ENCODE measurements around the gene AMBRA1.

GRCh38 chr11:46637546-46637945, 43.7 kb upstream of the AMBRA1 start:
- TF ChIP-seq POLR2A (IDR thresholded peaks at IDR 0.05; ENCODE audit: low read length) (no peak), CTCF (IDR thresholded peaks at IDR 0.05) (no peak), MAFK (IDR thresholded peaks at IDR 0.05; ENCODE audit: partially characterized antibody) (no peak), MAX (IDR thresholded peaks at IDR 0.05) (no peak), RFX5 (IDR thresholded peaks at IDR 0.05) (no peak), SMC3 (IDR thresholded peaks at IDR 0.05) (no peak), HMGXB4 (CRISPR knock-in tag; IDR thresholded peaks at IDR 0.05; ENCODE audit: borderline replicate concordance) (no peak), E2F6 (IDR thresholded peaks at IDR 0.05; ENCODE audit: borderline replicate concordance, low read depth) (no peak), CEBPB (IDR thresholded peaks at IDR 0.05) (no peak), POLR2AphosphoS2 (conservative IDR thresholded peaks at IDR 0.05; ENCODE audit: low read length) (no peak), REST (IDR thresholded peaks at IDR 0.05) (no peak)

Measured in A549 (cell line).